K562 (cell line): Measurements from ENCODE around the gene IFNA16. TPM values are rescaled to one million over a fixed set of nuclear protein-coding genes. Genes with fewer than 3 reads are reported as not detected.
"Not testable (repeated sequence)": the region's sequence is repeated elsewhere in the genome, so short reads cannot be mapped to it uniquely, and the experiment has no call there.

Source experiments
- ATAC-seq: fragments of 200-7000 bp; cut with Tn5 transposase; 3 replicates; pipeline ENCODE4 v1.9.1; 2020; ENCODE audit warnings: moderate library complexity
- BruUV-seq: library from RNA; stranded (reverse); fragments of 400-500 nt; replicated peaks from 2 replicates; lab custom pipeline; 2021; lab: Mats Ljungman, UMichigan
- CTCF ChIA-PET: fragments of 300-600 bp; formaldehyde crosslinking; extraction: SDS; loops from one replicate; lab custom pipeline; 2021; ENCODE audit warnings: low intra/inter-chr PET ratio; lab: Yijun Ruan, JAX
- POLR2A ChIA-PET: fragments of 300-600, 350-650 bp; sonication (Branson Sonifier 250); formaldehyde crosslinking; extraction: SDS; loops from one replicate; lab custom pipeline; 2021; ENCODE audit warnings: antibody characterized with exemption, inconsistent platforms; lab: Yijun Ruan, JAX
- DNase-seq, 4 experiments: peaks; one replicate each; pipeline versions ENCODE4 v3.0.0 to v3.0.0-alpha.2; 2011 to 2018; ENCODE audit warnings: low spot score in 3 of 4, mixed read lengths in 3 of 4; ENCODE audit errors: extremely low read depth in 1 of 4
- FAIRE-seq: peaks from 2 replicates; lab custom pipeline; 2011; peaks lifted over from hg19 to GRCh38; lab: Jason Lieb, UNC
- H2AFZ ChIP-seq: 2 replicates; pipeline ENCODE4 v1.6.0; 2011; ENCODE audit warnings: low read depth, low read length, control low read depth, inconsistent platforms
- H3K27ac ChIP-seq: fragments of 200-600 bp; 3 replicates; pipeline ENCODE4 v1.8.0; 2011; ENCODE audit warnings: low read depth, mild to moderate bottlenecking, control low read depth, inconsistent platforms, low read length, moderate library complexity, mixed read lengths; ENCODE audit errors: extremely low read depth
- H3K27me3 ChIP-seq, 2 experiments: fragments of 300-600 bp in 1 of 2; 2 replicates in 1 of 2; 3 replicates in 1 of 2; pipeline versions ENCODE4 v1.6.0 to v1.8.0; 2011; ENCODE audit warnings: inconsistent platforms in 2 of 2, low read length in 2 of 2, mild to moderate bottlenecking in 1 of 2, mixed read lengths in 1 of 2, moderate library complexity in 1 of 2; ENCODE audit not compliant: control insufficient read depth in 2 of 2, insufficient read depth in 2 of 2
- H3K36me3 ChIP-seq: fragments of 300-600 bp; 3 replicates; pipeline ENCODE4 v1.8.0; 2011; ENCODE audit warnings: mild to moderate bottlenecking, low read length, inconsistent platforms; ENCODE audit not compliant: control insufficient read depth, insufficient read depth
- H3K4me1 ChIP-seq, 2 experiments: fragments of 200-600 bp in 1 of 2; replicated peaks in 1 of 2; 2 replicates in 1 of 2; 3 replicates in 1 of 2; pipeline versions ENCODE4 v1.5.1 to v1.8.0; 2011; ENCODE audit warnings: inconsistent platforms in 2 of 2, low read length in 2 of 2, mild to moderate bottlenecking in 1 of 2, mixed read lengths in 1 of 2, moderate library complexity in 1 of 2; ENCODE audit not compliant: control insufficient read depth in 2 of 2, insufficient read depth in 2 of 2
- H3K4me2 ChIP-seq: 2 replicates; pipeline ENCODE4 v1.6.1; 2011; ENCODE audit warnings: low read length, control low read depth, inconsistent platforms, mixed read lengths; ENCODE audit not compliant: insufficient read depth
- H3K4me3 ChIP-seq: fragments of 200-600 bp; sonication (generic), shearing (Covaris generic); 2 replicates; pipeline ENCODE4 v1.5.1; 2016; ENCODE audit warnings: control low read depth, inconsistent platforms
- H3K79me2 ChIP-seq: fragments of 200-600 bp; 3 replicates; pipeline ENCODE4 v1.8.0; 2011; ENCODE audit warnings: low read length, inconsistent platforms; ENCODE audit not compliant: control insufficient read depth, insufficient read depth
- H3K9ac ChIP-seq, 2 experiments: 2 replicates each; pipeline versions ENCODE4 v1.6.0 to v1.6.1; 2011; ENCODE audit warnings: low read depth in 2 of 2, low read length in 2 of 2, control low read depth in 1 of 2, inconsistent platforms in 1 of 2, mild to moderate bottlenecking in 1 of 2, mixed read lengths in 1 of 2; ENCODE audit not compliant: insufficient read depth in 1 of 2
- H3K9me1 ChIP-seq: one replicate; pipeline ENCODE4 v1.6.0; 2011; ENCODE audit warnings: inconsistent platforms, mild to moderate bottlenecking, low read length, moderate library complexity; ENCODE audit not compliant: control insufficient read depth, insufficient read depth
- H3K9me3 ChIP-seq: replicated peaks from 2 replicates; pipeline ENCODE4 v1.5.1; 2011; ENCODE audit warnings: low read depth, low read length, inconsistent platforms; ENCODE audit not compliant: control insufficient read depth, insufficient read depth
- H4K20me1 ChIP-seq: replicated peaks from 2 replicates; pipeline ENCODE4 v1.6.1; 2011; ENCODE audit warnings: low read length, inconsistent platforms, mixed read lengths; ENCODE audit not compliant: control insufficient read depth, insufficient read depth
- WGBS: fragments of 100-300 bp; shearing (Covaris generic); methylation state at CpG from one replicate; pipeline ENCODE4 v1.1.6; 2016; ENCODE audit warnings: low coverage, mixed read lengths; ENCODE audit not compliant: insufficient coverage; ENCODE audit errors: missing lambda C conversion rate; 5-methylcytosine and 5-hydroxymethylcytosine counted together
- in situ Hi-C: fragments of 300-500 bp; cut with MboI; formaldehyde crosslinking; loops from 4 replicates; pipeline ENCODE4 v1.15.0; 2018; ENCODE audit warnings: inconsistent platforms, mixed read lengths
- intact Hi-C: fragments of 100-400 bp; cut with micrococcal nuclease; formaldehyde crosslinking; loops from 2 replicates; pipeline ENCODE4 v1.14.2; 2022
- polyA plus RNA-seq, 8 experiments: library from polyadenylated mRNA; depleted of rRNA in 4 of 8; stranded (reverse) in 5 of 8; unstranded in 3 of 8; fragments of >200 nt; fragmentation: Nextera tagmentation in 2 of 8; fragmentation: Illumina TruSeq in 1 of 8; extraction: Ambion mirVana in 2 of 8; extraction: Trizol in 1 of 8; gene quantifications; 2 replicates each; pipeline versions ENCODE4 v1.2.1 to v1.2.3, GENCODE V29; 2011 to 2014; ENCODE audit warnings: inconsistent platforms in 1 of 8, missing spikeins in 1 of 8
- total RNA-seq, 7 experiments: library from RNA; depleted of rRNA in 6 of 7; stranded (reverse); fragments of >200 nt in 6 of 7; fragmentation: Illumina TruSeq in 2 of 7; extraction: Trizol in 2 of 7; gene quantifications; 2 replicates each; pipeline versions ENCODE4 v1.2.1 to v1.2.3, GENCODE V29; 2011 to 2021; ENCODE audit warnings: low replicate concordance in 1 of 7

Gene IFNA16
- total and polyA plus RNA-seq, 9 of the 15 experiments (the other 6 are each of a cell fraction or from before 2014, with no cell fraction given): not detected

- intact Hi-C loops, H4K20me1 ChIP-seq, CTCF ChIA-PET, H3K4me3 ChIP-seq, FAIRE-seq, POLR2A ChIA-PET, H3K9me3 ChIP-seq, H3K4me1 ChIP-seq, H3K4me2 ChIP-seq, H2AFZ ChIP-seq, H3K36me3 ChIP-seq, H3K9me1 ChIP-seq, H3K27me3 ChIP-seq, in situ Hi-C loops, BruUV-seq, H3K9ac ChIP-seq, DNase-seq, ATAC-seq, H3K27ac ChIP-seq, H3K79me2 ChIP-seq: not testable (repeated sequence)
- no CpG with 5 or more reads among the region's 1 CpG for WGBS
Measured at GRCh38 chr9:21236360-21236714, 19.2 kb upstream of the IFNA16 start.

- POLR2A ChIA-PET, H3K4me2 ChIP-seq, H3K9me1 ChIP-seq, H4K20me1 ChIP-seq, H3K36me3 ChIP-seq, H3K27ac ChIP-seq, H3K79me2 ChIP-seq, DNase-seq, H3K9ac ChIP-seq, H3K4me3 ChIP-seq, BruUV-seq, H3K4me1 ChIP-seq, in situ Hi-C loops, H3K27me3 ChIP-seq, intact Hi-C loops, H3K9me3 ChIP-seq, FAIRE-seq, H2AFZ ChIP-seq, ATAC-seq, CTCF ChIA-PET: not testable (repeated sequence)
- no CpG with 5 or more reads among the region's 8 CpGs for WGBS
Measured at GRCh38 chr9:21235468-21236359, 18.6 kb upstream of the IFNA16 start.
